Astrocyte of the cerebellum (primary cell): ENCODE results near the gene GTF2F2.

Source experiments
- DNase-seq: peaks from one replicate; pipeline ENCODE4 v3.0.0-alpha.2; 2011; ENCODE audit warnings: low read depth
- H3K4me3 ChIP-seq: 2 replicates; pipeline ENCODE4 v1.5.1; 2011; ENCODE audit warnings: mild to moderate bottlenecking, low read depth, low read length, moderate library complexity
- CTCF ChIP-seq: IDR thresholded peaks from 2 replicates; pipeline ENCODE4 v1.5.1; 2012; ENCODE audit warnings: low read length, low read depth, moderate library complexity, mild to moderate bottlenecking; ENCODE audit errors: missing control alignments
- in situ Hi-C: cut with HindIII; loops from 2 replicates; pipeline ENCODE4 v1.10.0; 2017; ENCODE audit warnings: low sequenced_read_pairs

GTF2F2 gene

GRCh38 chr13:45303866-45304265 lies 183.6 kb downstream of the GTF2F2 start:
- no peak overlapping the region for H3K4me3 ChIP-seq
- in situ Hi-C loops = no loop called here
- no peak for DNase-seq
- no peak for TF ChIP-seq CTCF

GRCh38 chr13:45305079-45305478 lies 184.8 kb downstream of the GTF2F2 start:
- in situ Hi-C loops = no loop called here
- no peak overlapping the region for H3K4me3 ChIP-seq
- no peak for TF ChIP-seq CTCF
- no peak for DNase-seq

GRCh38 chr13:45306966-45307365 lies 186.7 kb downstream of the GTF2F2 start:
- no peak overlapping the region for H3K4me3 ChIP-seq
- no peak for DNase-seq
- no peak for TF ChIP-seq CTCF
- in situ Hi-C loops = no loop called here

- in situ Hi-C loops = no loop called here
- no peak for DNase-seq
- no peak for TF ChIP-seq CTCF
- H3K4me3 ChIP-seq = peak overlapping the region; percentile 39
These were observed 190.2 kb downstream of the GTF2F2 start for GRCh38 chr13:45310341-45311131.

GRCh38 chr13:45314822-45315221 lies 194.5 kb downstream of the GTF2F2 start:
- H3K4me3 ChIP-seq = no peak overlapping the region
- no peak for TF ChIP-seq CTCF
- in situ Hi-C loops = no loop called here
- DNase-seq = no peak

- TF ChIP-seq CTCF = no peak
- no peak overlapping the region for H3K4me3 ChIP-seq
- no peak for DNase-seq
- in situ Hi-C loops = no loop called here
These were observed 195.3 kb downstream of the GTF2F2 start for GRCh38 chr13:45315520-45316167.
